ENCODE results near the gene BLTP1.

- TF ChIP-seq CTCF (conservative IDR thresholded peaks at IDR 0.05; ENCODE audit: low read depth in 2 of 2) = no peak
- TF ChIP-seq POLR2AphosphoS5 (IDR thresholded peaks at IDR 0.05; ENCODE audit: low read depth) = no peak
- TF ChIP-seq REST (IDR thresholded peaks at IDR 0.05; ENCODE audit: unreplicated experiment) = no peak
- no peak for TF ChIP-seq EZH2phosphoT487 (IDR thresholded peaks at IDR 0.05; ENCODE audit: unreplicated experiment)
- TF ChIP-seq EZH2 (IDR thresholded peaks at IDR 0.05; ENCODE audit: low read depth, unreplicated experiment) = no peak
These were observed 43.6 kb downstream of the BLTP1 start for GRCh38 chr4:122195718-122196117.
